NB4 (cell line): Measurements from ENCODE around the gene ZSWIM6.

Experiments used
- TF ChIP-seq, protein P1 (sequence below): IDR thresholded peaks from one replicate; pipeline ENCODE4 v1.5.1; 2012; ENCODE audit warnings: low read depth, low read length
- TF ChIP-seq, protein P2 (sequence below): IDR thresholded peaks from 2 replicates; pipeline ENCODE4 v1.6.1; 2011; ENCODE audit warnings: low read depth, low read length

DNA sequence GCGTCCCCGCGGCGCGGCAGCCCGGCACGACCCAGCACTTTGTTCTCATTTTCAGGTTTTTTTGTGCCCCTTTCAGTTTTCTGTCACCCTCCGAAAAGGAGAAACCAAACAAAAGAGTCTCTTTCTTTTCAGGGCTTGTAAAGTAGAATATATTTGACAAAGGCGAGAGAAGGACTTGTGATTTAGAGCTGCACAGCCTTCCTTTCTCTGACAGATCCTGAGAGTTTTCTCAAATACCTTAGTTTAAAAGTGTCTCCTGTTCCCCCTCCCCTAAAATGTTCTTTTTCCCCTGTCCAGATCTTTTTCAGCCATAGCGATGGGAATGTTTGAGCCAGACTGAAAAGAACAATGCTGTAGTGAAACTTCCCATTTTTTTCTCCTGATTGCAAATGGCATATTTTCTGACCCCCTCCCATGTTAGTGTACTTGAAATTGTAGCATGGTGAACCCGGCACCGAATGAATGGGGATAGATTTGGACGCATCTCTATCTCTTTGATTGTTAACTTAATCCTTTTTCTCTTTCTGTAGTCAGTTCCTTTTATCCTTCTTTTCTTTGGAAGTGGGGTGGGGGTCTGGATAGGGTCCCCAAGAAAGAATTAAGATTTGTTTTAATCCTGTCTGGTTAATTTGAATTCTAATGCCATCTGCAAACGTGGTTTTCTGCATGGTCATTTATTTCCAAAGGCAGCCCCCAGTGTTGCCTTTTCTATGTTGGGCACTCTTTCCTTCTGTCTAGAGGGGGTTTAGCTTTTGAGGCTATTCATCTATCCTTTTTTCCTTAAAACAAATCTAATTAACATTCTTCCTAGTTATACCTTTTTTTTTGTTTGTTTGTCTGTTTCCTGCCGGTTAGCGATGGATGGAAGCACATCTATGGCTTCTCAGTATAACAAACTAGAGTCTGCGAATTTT lies 2.2 kb downstream of the ZSWIM6 start:
- TF ChIP-seq, protein P1, sequence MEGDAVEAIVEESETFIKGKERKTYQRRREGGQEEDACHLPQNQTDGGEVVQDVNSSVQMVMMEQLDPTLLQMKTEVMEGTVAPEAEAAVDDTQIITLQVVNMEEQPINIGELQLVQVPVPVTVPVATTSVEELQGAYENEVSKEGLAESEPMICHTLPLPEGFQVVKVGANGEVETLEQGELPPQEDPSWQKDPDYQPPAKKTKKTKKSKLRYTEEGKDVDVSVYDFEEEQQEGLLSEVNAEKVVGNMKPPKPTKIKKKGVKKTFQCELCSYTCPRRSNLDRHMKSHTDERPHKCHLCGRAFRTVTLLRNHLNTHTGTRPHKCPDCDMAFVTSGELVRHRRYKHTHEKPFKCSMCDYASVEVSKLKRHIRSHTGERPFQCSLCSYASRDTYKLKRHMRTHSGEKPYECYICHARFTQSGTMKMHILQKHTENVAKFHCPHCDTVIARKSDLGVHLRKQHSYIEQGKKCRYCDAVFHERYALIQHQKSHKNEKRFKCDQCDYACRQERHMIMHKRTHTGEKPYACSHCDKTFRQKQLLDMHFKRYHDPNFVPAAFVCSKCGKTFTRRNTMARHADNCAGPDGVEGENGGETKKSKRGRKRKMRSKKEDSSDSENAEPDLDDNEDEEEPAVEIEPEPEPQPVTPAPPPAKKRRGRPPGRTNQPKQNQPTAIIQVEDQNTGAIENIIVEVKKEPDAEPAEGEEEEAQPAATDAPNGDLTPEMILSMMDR = no peak
- TF ChIP-seq, protein P2, sequence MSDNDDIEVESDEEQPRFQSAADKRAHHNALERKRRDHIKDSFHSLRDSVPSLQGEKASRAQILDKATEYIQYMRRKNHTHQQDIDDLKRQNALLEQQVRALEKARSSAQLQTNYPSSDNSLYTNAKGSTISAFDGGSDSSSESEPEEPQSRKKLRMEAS = no peak
